NCI-H146 (cell line): ENCODE data around the gene NCMAP.
A peak's percentile ranks its signal among the peaks of the same experiment; 100 is the strongest.
"Not testable (repeated sequence)": the region's sequence is repeated elsewhere in the genome, so short reads cannot be mapped to it uniquely, and the experiment has no call there.

ENCODE experiments used
- DNase-seq: peaks from one replicate; lab custom pipeline; 2025; lab: John Stamatoyannopoulos, UW

The NCMAP gene

GRCh38 chr1:24555591-24556413 is at the start of gene NCMAP:
Gene NCMAP (plus strand): TSS chr1:24556087. CDS start chr1:24595431, 39,344 bp downstream.
- peak; percentile 58 for DNase-seq

GRCh38 chr1:24506691-24507381 is 49.1 kb upstream of the NCMAP start:
- DNase-seq, result no peak

- no peak for DNase-seq
Observed at GRCh38 chr1:24507405-24507804, 48.5 kb upstream of the NCMAP start.

- DNase-seq, result no peak
Observed at GRCh38 chr1:24508911-24509310, 47.0 kb upstream of the NCMAP start.

GRCh38 chr1:24513706-24514105 is 42.2 kb upstream of the NCMAP start:
- DNase-seq, result no peak

GRCh38 chr1:24514946-24515345 is 40.9 kb upstream of the NCMAP start:
- no peak for DNase-seq

- DNase-seq, result not testable (repeated sequence)
Observed at GRCh38 chr1:24515671-24516209, 40.1 kb upstream of the NCMAP start.

GRCh38 chr1:24516506-24516905 is 39.4 kb upstream of the NCMAP start:
- no peak for DNase-seq

- no peak for DNase-seq
Observed at GRCh38 chr1:24517898-24518297, 38.0 kb upstream of the NCMAP start.

- DNase-seq, result not testable (repeated sequence)
Observed at GRCh38 chr1:24520282-24520681, 35.6 kb upstream of the NCMAP start.

- no peak for DNase-seq
Observed at GRCh38 chr1:24525606-24526005, 30.3 kb upstream of the NCMAP start.

- DNase-seq, result no peak
Observed at GRCh38 chr1:24526045-24526444, 29.8 kb upstream of the NCMAP start.

- DNase-seq, result peak; percentile 10
Observed at GRCh38 chr1:24526940-24527542, 28.8 kb upstream of the NCMAP start.

- DNase-seq, result peak; percentile 83
Observed at GRCh38 chr1:24528744-24529143, 27.1 kb upstream of the NCMAP start.

- DNase-seq, result not testable (repeated sequence)
Observed at GRCh38 chr1:24529292-24529691, 26.6 kb upstream of the NCMAP start.

- no peak for DNase-seq
Observed at GRCh38 chr1:24535021-24535424, 20.9 kb upstream of the NCMAP start.

GRCh38 chr1:24535778-24536177 is 20.1 kb upstream of the NCMAP start:
- no peak for DNase-seq

GRCh38 chr1:24536391-24536840 is 19.5 kb upstream of the NCMAP start:
- DNase-seq, result no peak

GRCh38 chr1:24540051-24540905 is 15.6 kb upstream of the NCMAP start:
- no peak for DNase-seq

- no peak for DNase-seq
Observed at GRCh38 chr1:24540906-24541710, 14.8 kb upstream of the NCMAP start.
